Measurements from ENCODE around the gene ZNF618.
"Not testable (repeated sequence)": the region's sequence is repeated elsewhere in the genome, so short reads cannot be mapped to it uniquely, and the experiment has no call there.

The ZNF618 gene

GRCh38 chr9:114031948-114032840 lies 156.1 kb downstream of the ZNF618 start:
- no peak overlapping the region for H3K4me3 Mint-ChIP-seq
- no peaks in the 10 kb centered on the region for H3K9me3 Mint-ChIP-seq
- no peaks in the 10 kb centered on the region for H3K27me3 Mint-ChIP-seq (ENCODE audit: low read depth)
- H3K36me3 Mint-ChIP-seq (ENCODE audit: low read depth) = no peaks in the 10 kb centered on the region
- H3K27ac Mint-ChIP-seq = no peak overlapping the region
- H3K4me1 Mint-ChIP-seq (ENCODE audit: low read depth) = no peaks in the 10 kb centered on the region

- no peaks in the 10 kb centered on the region for H3K9me3 Mint-ChIP-seq
- H3K4me3 Mint-ChIP-seq = no peak overlapping the region
- H3K27ac Mint-ChIP-seq = no peak overlapping the region
- H3K36me3 Mint-ChIP-seq (ENCODE audit: low read depth) = no peaks in the 10 kb centered on the region
- H3K27me3 Mint-ChIP-seq (ENCODE audit: low read depth) = no peaks in the 10 kb centered on the region
- no peaks in the 10 kb centered on the region for H3K4me1 Mint-ChIP-seq (ENCODE audit: low read depth)
These were observed 157.4 kb downstream of the ZNF618 start for GRCh38 chr9:114033397-114034103.

GRCh38 chr9:114034196-114034595 lies 158.1 kb downstream of the ZNF618 start:
- H3K27me3 Mint-ChIP-seq (ENCODE audit: low read depth) = no peaks in the 10 kb centered on the region
- H3K9me3 Mint-ChIP-seq = no peaks in the 10 kb centered on the region
- no peak overlapping the region for H3K27ac Mint-ChIP-seq
- no peaks in the 10 kb centered on the region for H3K4me1 Mint-ChIP-seq (ENCODE audit: low read depth)
- H3K36me3 Mint-ChIP-seq (ENCODE audit: low read depth) = no peaks in the 10 kb centered on the region
- no peak overlapping the region for H3K4me3 Mint-ChIP-seq

- H3K27ac Mint-ChIP-seq = no peak overlapping the region
- H3K27me3 Mint-ChIP-seq (ENCODE audit: low read depth) = no peaks in the 10 kb centered on the region
- no peaks in the 10 kb centered on the region for H3K4me1 Mint-ChIP-seq (ENCODE audit: low read depth)
- H3K36me3 Mint-ChIP-seq (ENCODE audit: low read depth) = no peaks in the 10 kb centered on the region
- H3K4me3 Mint-ChIP-seq = no peak overlapping the region
- no peaks in the 10 kb centered on the region for H3K9me3 Mint-ChIP-seq
These were observed 158.6 kb downstream of the ZNF618 start for GRCh38 chr9:114034661-114035062.

GRCh38 chr9:114035221-114035844 lies 159.2 kb downstream of the ZNF618 start:
- Mint-ChIP-seq H3K4me1 (ENCODE audit: low read depth) (no peaks in the 10 kb centered on the region), H3K36me3 (ENCODE audit: low read depth) (no peaks in the 10 kb centered on the region), H3K4me3 (no peak overlapping the region), H3K9me3 (no peaks in the 10 kb centered on the region), H3K27ac (no peak overlapping the region), H3K27me3 (ENCODE audit: low read depth) (no peaks in the 10 kb centered on the region)

- Mint-ChIP-seq H3K36me3 (ENCODE audit: low read depth) (no peaks in the 10 kb centered on the region), H3K27me3 (ENCODE audit: low read depth) (no peaks in the 10 kb centered on the region), H3K4me3 (no peak overlapping the region), H3K27ac (no peak overlapping the region), H3K4me1 (ENCODE audit: low read depth) (no peaks in the 10 kb centered on the region), H3K9me3 (no peaks in the 10 kb centered on the region)
These were observed 160.0 kb downstream of the ZNF618 start for GRCh38 chr9:114035845-114036801.

- Mint-ChIP-seq H3K27me3 (ENCODE audit: low read depth) (no peaks in the 10 kb centered on the region), H3K9me3 (no peaks in the 10 kb centered on the region), H3K4me1 (ENCODE audit: low read depth) (no peaks in the 10 kb centered on the region), H3K27ac (no peak overlapping the region), H3K4me3 (no peak overlapping the region), H3K36me3 (ENCODE audit: low read depth) (no peaks in the 10 kb centered on the region)
These were observed 161.1 kb downstream of the ZNF618 start for GRCh38 chr9:114037249-114037648.

- H3K4me1 Mint-ChIP-seq (ENCODE audit: low read depth) = no peaks in the 10 kb centered on the region
- no peaks in the 10 kb centered on the region for H3K27me3 Mint-ChIP-seq (ENCODE audit: low read depth)
- no peak overlapping the region for H3K27ac Mint-ChIP-seq
- H3K36me3 Mint-ChIP-seq (ENCODE audit: low read depth) = no peaks in the 10 kb centered on the region
- H3K4me3 Mint-ChIP-seq = no peak overlapping the region
- no peaks in the 10 kb centered on the region for H3K9me3 Mint-ChIP-seq
These were observed 162.0 kb downstream of the ZNF618 start for GRCh38 chr9:114037961-114038723.

- Mint-ChIP-seq H3K36me3 (ENCODE audit: low read depth) (no peaks in the 10 kb centered on the region), H3K4me3 (no peak overlapping the region), H3K27ac (no peak overlapping the region), H3K27me3 (ENCODE audit: low read depth) (peaks cover 1% of the 10 kb centered on the region), H3K4me1 (ENCODE audit: low read depth) (no peaks in the 10 kb centered on the region), H3K9me3 (no peaks in the 10 kb centered on the region)
These were observed 162.7 kb downstream of the ZNF618 start for GRCh38 chr9:114038724-114039313.

GRCh38 chr9:114039484-114039883 lies 163.4 kb downstream of the ZNF618 start:
- Mint-ChIP-seq H3K4me1 (ENCODE audit: low read depth) (no peaks in the 10 kb centered on the region), H3K27ac (no peak overlapping the region)

GRCh38 chr9:114043660-114044059 lies 167.6 kb downstream of the ZNF618 start:
- H3K9me3 Mint-ChIP-seq; H3K36me3 Mint-ChIP-seq (ENCODE audit: low read depth); H3K4me3 Mint-ChIP-seq; H3K4me1 Mint-ChIP-seq (ENCODE audit: low read depth); H3K27ac Mint-ChIP-seq: not testable (repeated sequence)
- H3K27me3 Mint-ChIP-seq (ENCODE audit: low read depth) = peaks cover 13% of the 10 kb centered on the region

More at GRCh38 chr9:114039484-114039883, 163.4 kb downstream of the ZNF618 start:
- Mint-ChIP-seq H3K27me3 (ENCODE audit: low read depth) (peaks cover 8% of the 10 kb centered on the region), H3K4me3 (no peak overlapping the region), H3K9me3 (no peaks in the 10 kb centered on the region), H3K36me3 (ENCODE audit: low read depth) (no peaks in the 10 kb centered on the region)

- H3K27ac Mint-ChIP-seq = no peak overlapping the region
- H3K4me3 Mint-ChIP-seq = no peak overlapping the region
- H3K36me3 Mint-ChIP-seq (ENCODE audit: low read depth) = no peaks in the 10 kb centered on the region
- H3K27me3 Mint-ChIP-seq (ENCODE audit: low read depth) = peaks cover 13% of the 10 kb centered on the region
- no peaks in the 10 kb centered on the region for H3K4me1 Mint-ChIP-seq (ENCODE audit: low read depth)
- no peaks in the 10 kb centered on the region for H3K9me3 Mint-ChIP-seq
These were observed 170.2 kb downstream of the ZNF618 start for GRCh38 chr9:114046237-114046755.

- Mint-ChIP-seq H3K9me3 (no peaks in the 10 kb centered on the region), H3K27ac (no peak overlapping the region), H3K27me3 (ENCODE audit: low read depth) (peaks cover 13% of the 10 kb centered on the region), H3K36me3 (ENCODE audit: low read depth) (no peaks in the 10 kb centered on the region), H3K4me1 (ENCODE audit: low read depth) (no peaks in the 10 kb centered on the region), H3K4me3 (no peak overlapping the region)
These were observed 170.8 kb downstream of the ZNF618 start for GRCh38 chr9:114046875-114047274.

Data from T-helper 1 cell treated with Interleukin-12 subunit alpha and Interleukin-12 subunit beta and Interleukin-4 antibody, amounts not matched to agents 30 μg/mL and 1 μg/mL, for 36 hours (primary cell).